Breast epithelium (tissue), 4 donors: Measurements from ENCODE around the gene ZNF516. TPM values are rescaled to one million over a fixed set of nuclear protein-coding genes. Genes with fewer than 3 reads are reported as not detected.

Experiments used
- DNase-seq, 2 donors: peaks; one replicate each; pipeline ENCODE4 v3.0.0-alpha.2; 2019; ENCODE audit warnings: low spot score in 2 of 2
- H3K27ac ChIP-seq, 2 donors: fragments of 200-600 bp; sonication (generic) in 1 of 2; one replicate each; pipeline ENCODE4 v1.5.1; 2016 to 2019; ENCODE audit warnings: mild to moderate bottlenecking in 1 of 2
- H3K27me3 ChIP-seq, 2 donors: fragments of 200-600 bp; sonication (generic) in 1 of 2; one replicate each; pipeline versions ENCODE4 v1.5.1 to v1.6.0; 2017 to 2019; ENCODE audit warnings: control low read depth in 1 of 2, mild to moderate bottlenecking in 1 of 2
- H3K36me3 ChIP-seq: fragments of 200-600 bp; one replicate; pipeline ENCODE4 v1.5.1; 2019
- H3K4me1 ChIP-seq, 2 donors: fragments of 200-600 bp; sonication (generic); one replicate each; pipeline ENCODE4 v1.5.1; 2016 to 2019; ENCODE audit warnings: control low read depth in 1 of 2
- H3K4me3 ChIP-seq, 3 donors: fragments of 200-600 bp; sonication (generic); 1 replicate in 2 of 3; 2 replicates in 1 of 3; pipeline ENCODE4 v1.5.1; 2016 to 2019; ENCODE audit warnings: mild to moderate bottlenecking in 3 of 3, moderate library complexity in 2 of 3
- H3K9me3 ChIP-seq, 2 donors: fragments of 200-600 bp; sonication (generic) in 1 of 2; one replicate each; pipeline ENCODE4 v1.5.1; 2016 to 2019; ENCODE audit warnings: control low read depth in 1 of 2
- POLR2A ChIP-seq: fragments of 450-650 bp; IDR thresholded peaks from one replicate; pipeline ENCODE4 v1.6.1; 2016; ENCODE audit warnings: antibody characterized with exemption, mild to moderate bottlenecking, moderate library complexity
- POLR2AphosphoS5 ChIP-seq, 3 donors: sonication (generic); formaldehyde crosslinking; IDR thresholded peaks; one replicate each; pipeline ENCODE4 v1.6.1; 2017; ENCODE audit warnings: antibody characterized with exemption in 3 of 3
- intact Hi-C: fragments of 100-400 bp; cut with DNase I; formaldehyde crosslinking; loops from one replicate; pipeline ENCODE4 v1.15.1; 2023; ENCODE audit warnings: low total_unique reads
- total RNA-seq, 3 donors: library from RNA; depleted of rRNA; stranded (reverse); fragments of >200 nt; gene quantifications; one replicate each; pipeline ENCODE4 v1.1.0, GENCODE V29; 2016
- TF ChIP-seq, protein P1 (sequence below), 3 donors: fragments of 450-650 bp; IDR thresholded peaks; one replicate each; pipeline ENCODE4 v1.5.1; 2016 to 2017; ENCODE audit warnings: antibody characterized with exemption in 3 of 3, mild to moderate bottlenecking in 3 of 3, moderate library complexity in 3 of 3

ZNF516 gene
- total RNA-seq, 3 donors from 2014 or later: 12.0 to 33.4 (median 24.0) TPM

DNA sequence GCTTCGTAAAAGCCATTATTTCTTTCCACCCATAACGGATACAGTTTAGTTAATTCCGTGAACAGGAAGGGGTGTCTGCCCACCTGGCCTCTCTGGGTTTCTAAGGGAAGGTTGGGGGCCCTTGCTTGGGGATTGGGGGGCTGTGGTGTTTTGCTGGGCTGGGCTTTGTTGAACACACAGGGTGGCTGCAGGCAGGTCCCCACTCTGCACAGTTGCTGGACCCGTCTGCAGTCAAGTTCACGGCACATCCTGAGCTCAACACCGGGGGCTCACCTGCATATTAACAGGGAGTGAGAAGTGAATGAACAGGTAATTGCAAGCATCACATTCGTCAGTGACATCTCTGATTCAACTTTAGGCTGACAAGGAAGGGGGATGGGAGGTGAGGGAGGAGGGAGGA lies 109.0 kb downstream of the ZNF516 start:
- TF ChIP-seq, protein P1, sequence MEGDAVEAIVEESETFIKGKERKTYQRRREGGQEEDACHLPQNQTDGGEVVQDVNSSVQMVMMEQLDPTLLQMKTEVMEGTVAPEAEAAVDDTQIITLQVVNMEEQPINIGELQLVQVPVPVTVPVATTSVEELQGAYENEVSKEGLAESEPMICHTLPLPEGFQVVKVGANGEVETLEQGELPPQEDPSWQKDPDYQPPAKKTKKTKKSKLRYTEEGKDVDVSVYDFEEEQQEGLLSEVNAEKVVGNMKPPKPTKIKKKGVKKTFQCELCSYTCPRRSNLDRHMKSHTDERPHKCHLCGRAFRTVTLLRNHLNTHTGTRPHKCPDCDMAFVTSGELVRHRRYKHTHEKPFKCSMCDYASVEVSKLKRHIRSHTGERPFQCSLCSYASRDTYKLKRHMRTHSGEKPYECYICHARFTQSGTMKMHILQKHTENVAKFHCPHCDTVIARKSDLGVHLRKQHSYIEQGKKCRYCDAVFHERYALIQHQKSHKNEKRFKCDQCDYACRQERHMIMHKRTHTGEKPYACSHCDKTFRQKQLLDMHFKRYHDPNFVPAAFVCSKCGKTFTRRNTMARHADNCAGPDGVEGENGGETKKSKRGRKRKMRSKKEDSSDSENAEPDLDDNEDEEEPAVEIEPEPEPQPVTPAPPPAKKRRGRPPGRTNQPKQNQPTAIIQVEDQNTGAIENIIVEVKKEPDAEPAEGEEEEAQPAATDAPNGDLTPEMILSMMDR (IDR thresholded peaks at IDR 0.05): no peak
- TF ChIP-seq POLR2A (no peak), POLR2AphosphoS5 (IDR thresholded peaks at IDR 0.05) (no peak)
- H3K4me1 ChIP-seq: no peaks in the 10 kb centered on the region
- no peaks in the 10 kb centered on the region for H3K36me3 ChIP-seq
- no peaks in the 10 kb centered on the region for H3K9me3 ChIP-seq
- intact Hi-C loops: no loop called here
- no peaks in the 10 kb centered on the region for H3K27me3 ChIP-seq
- DNase-seq: no peak
- H3K4me3 ChIP-seq: no peak overlapping the region
- H3K27ac ChIP-seq: no peak overlapping the region

DNA sequence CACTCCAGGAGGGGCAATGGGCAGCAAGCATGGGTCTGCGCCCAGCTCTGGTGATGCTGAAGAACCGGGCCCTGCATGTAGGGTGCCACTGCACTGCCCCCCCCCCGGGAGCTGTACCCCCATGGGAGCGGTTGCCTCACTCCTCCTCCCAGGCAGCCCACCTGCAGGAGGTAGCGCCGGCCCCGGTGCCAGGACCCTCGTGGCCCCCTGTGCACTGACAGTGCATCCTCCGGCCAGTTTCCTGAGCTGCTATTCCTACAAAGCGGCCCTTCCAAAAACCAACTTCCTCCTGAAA lies 109.4 kb downstream of the ZNF516 start:
- TF ChIP-seq POLR2A: no peak
- TF ChIP-seq POLR2AphosphoS5 (IDR thresholded peaks at IDR 0.05): no peak
- TF ChIP-seq, protein P1 (IDR thresholded peaks at IDR 0.05): no peak
- no peak for DNase-seq
- no peak overlapping the region for H3K27ac ChIP-seq
- no peaks in the 10 kb centered on the region for H3K27me3 ChIP-seq
- H3K9me3 ChIP-seq: no peaks in the 10 kb centered on the region
- H3K36me3 ChIP-seq: no peaks in the 10 kb centered on the region
- no peak overlapping the region for H3K4me3 ChIP-seq
- H3K4me1 ChIP-seq: no peaks in the 10 kb centered on the region
- intact Hi-C loops: no loop called here

- no peak overlapping the region for H3K27ac ChIP-seq
These were observed 110.0 kb downstream of the ZNF516 start for GRCh38 chr18:76384861-76385680.

GRCh38 chr18:76384114-76384790 lies 110.8 kb downstream of the ZNF516 start:
- intact Hi-C loops: no loop called here
- DNase-seq: peak in 1 of 2 donors; percentile 31
- TF ChIP-seq POLR2A (no peak), POLR2AphosphoS5 (IDR thresholded peaks at IDR 0.05) (no peak)
- TF ChIP-seq, protein P1 (IDR thresholded peaks at IDR 0.05): no peak

More at GRCh38 chr18:76384861-76385680, 110.0 kb downstream of the ZNF516 start:
- Histone ChIP-seq H3K27me3 (no peaks in the 10 kb centered on the region), H3K4me3 (no peak overlapping the region), H3K9me3 (no peaks in the 10 kb centered on the region), H3K4me1 (no peaks in the 10 kb centered on the region), H3K36me3 (peaks cover under 1% of the 10 kb centered on the region)
- intact Hi-C loops: no loop called here
- TF ChIP-seq POLR2AphosphoS5 (IDR thresholded peaks at IDR 0.05) (no peak), POLR2A (no peak)
- TF ChIP-seq, protein P1 (IDR thresholded peaks at IDR 0.05): no peak
- no peak for DNase-seq

GRCh38 chr18:76383636-76384035 lies 111.4 kb downstream of the ZNF516 start:
- peak in 1 of 2 donors; percentile 19 for DNase-seq
- TF ChIP-seq, protein P1 (IDR thresholded peaks at IDR 0.05): no peak
- no peak for TF ChIP-seq POLR2A
- no peak for TF ChIP-seq POLR2AphosphoS5 (IDR thresholded peaks at IDR 0.05)
- intact Hi-C loops: no loop called here
- Histone ChIP-seq H3K27me3 (no peaks in the 10 kb centered on the region), H3K4me3 (no peak overlapping the region), H3K9me3 (no peaks in the 10 kb centered on the region), H3K4me1 (no peaks in the 10 kb centered on the region), H3K36me3 (peaks cover 10% of the 10 kb centered on the region), H3K27ac (no peak overlapping the region)

More at GRCh38 chr18:76384114-76384790, 110.8 kb downstream of the ZNF516 start:
- Histone ChIP-seq H3K27ac (no peak overlapping the region), H3K4me1 (no peaks in the 10 kb centered on the region), H3K9me3 (no peaks in the 10 kb centered on the region), H3K36me3 (peaks cover 9% of the 10 kb centered on the region), H3K27me3 (no peaks in the 10 kb centered on the region), H3K4me3 (no peak overlapping the region)
